Activated CD4-positive, alpha-beta memory T cell treated with anti-CD3 and anti-CD28 coated beads for 36 hours (primary cell): Measurements from ENCODE around the gene CCR3. TPM values are rescaled to one million over a fixed set of nuclear protein-coding genes. Genes with fewer than 3 reads are reported as not detected.

ENCODE experiments used
- CTCF ChIA-PET: fragments of 350-600 bp; sonication (Branson Sonifier 250); formaldehyde crosslinking; loops from one replicate; lab custom pipeline; 2021; ENCODE audit warnings: antibody characterized with exemption, inconsistent platforms; lab: Charles Lee
- POLR2A ChIA-PET: fragments of 350-600 bp; sonication (Branson Sonifier 250); formaldehyde crosslinking; loops from one replicate; lab custom pipeline; 2021; ENCODE audit warnings: antibody characterized with exemption; lab: Charles Lee
- DNase-seq: peaks from one replicate; pipeline ENCODE4 v3.0.0-alpha.2; 2020
- H3K27ac Mint-ChIP-seq: one replicate; pipeline ENCODE4 v1.8.0; 2021; ENCODE audit warnings: mixed read lengths
- H3K27me3 Mint-ChIP-seq: one replicate; pipeline ENCODE4 v1.8.0; 2021; ENCODE audit warnings: mixed read lengths
- H3K36me3 Mint-ChIP-seq: one replicate; pipeline ENCODE4 v1.8.0; 2021; ENCODE audit warnings: mixed read lengths
- H3K4me1 Mint-ChIP-seq: one replicate; pipeline ENCODE4 v1.8.0; 2021; ENCODE audit warnings: low read depth, mixed read lengths
- H3K4me3 Mint-ChIP-seq: one replicate; pipeline ENCODE4 v1.8.0; 2021; ENCODE audit warnings: mild to moderate bottlenecking, mixed read lengths
- H3K9me3 Mint-ChIP-seq: one replicate; pipeline ENCODE4 v1.8.0; 2021; ENCODE audit warnings: mixed read lengths
- intact Hi-C: fragments of 100-400 bp; cut with micrococcal nuclease; formaldehyde crosslinking; loops from one replicate; pipeline ENCODE4 v1.15.1; 2023
- total RNA-seq, 2 experiments: library from RNA; stranded (reverse); gene quantifications; one replicate each; pipeline ENCODE4 v1.2.3, GENCODE V29; 2021

CCR3 gene
- total RNA-seq = not detected

- CTCF ChIA-PET = interaction anchor here (0.6 to 1.6 kb wide), 2 partner anchors 18 to 590 kb away, joined by 3 to 4 read pairs; no protein-coding TSS in a partner anchor
- Mint-ChIP-seq H3K27ac (no peak within 1 kb of the TSS), H3K9me3 (no peaks in the 10 kb centered on the region), H3K4me3 (no peak within 1 kb of the TSS), H3K4me1 (peaks cover 3% of the 10 kb centered on the region), H3K27me3 (peaks cover 12% of the 10 kb centered on the region), H3K36me3 (no peaks in the 10 kb centered on the region)
- intact Hi-C loops = no loop called here
- POLR2A ChIA-PET = interaction anchor here (0.6 kb wide), 1 partner anchor 374 kb away, joined by 3 read pairs; no protein-coding TSS in a partner anchor
- no peak for DNase-seq
Observed at GRCh38 chr3:46242120-46242519, at the start of gene CCR3. TSS of gene CCR3 (plus strand) at chr3:46242460. CDS start at chr3:46265159, 22,699 bp downstream.

- ChIA-PET CTCF (no interaction called here), POLR2A (no interaction called here)
- no peak for DNase-seq
- Mint-ChIP-seq H3K36me3 (peaks cover 14% of the 10 kb centered on the region), H3K9me3 (peaks cover 27% of the 10 kb centered on the region), H3K4me3 (no peak overlapping the region), H3K27me3 (peaks cover 8% of the 10 kb centered on the region), H3K27ac (no peak overlapping the region), H3K4me1 (peaks cover 2% of the 10 kb centered on the region)
- intact Hi-C loops = no loop called here
Observed at GRCh38 chr3:46192939-46193338, 49.3 kb upstream of the CCR3 start.

- CTCF ChIA-PET = no interaction called here
- Mint-ChIP-seq H3K36me3 (peaks cover 14% of the 10 kb centered on the region), H3K9me3 (peaks cover 30% of the 10 kb centered on the region), H3K27me3 (peaks cover 8% of the 10 kb centered on the region), H3K4me3 (no peak overlapping the region), H3K4me1 (no peaks in the 10 kb centered on the region), H3K27ac (no peak overlapping the region)
- intact Hi-C loops = no loop called here
- POLR2A ChIA-PET = no interaction called here
- no peak for DNase-seq
Observed at GRCh38 chr3:46193436-46193835, 48.8 kb upstream of the CCR3 start.

GRCh38 chr3:46194868-46195553, 47.2 kb upstream of the CCR3 start:
- no peak overlapping the region for H3K27ac Mint-ChIP-seq
- no peaks in the 10 kb centered on the region for H3K4me1 Mint-ChIP-seq
- CTCF ChIA-PET = no interaction called here

GRCh38 chr3:46196261-46196957, 45.9 kb upstream of the CCR3 start:
- DNase-seq = no peak
- Mint-ChIP-seq H3K27me3 (peaks cover 8% of the 10 kb centered on the region), H3K9me3 (peaks cover 31% of the 10 kb centered on the region), H3K4me3 (no peak overlapping the region), H3K36me3 (peaks cover 14% of the 10 kb centered on the region), H3K4me1 (no peaks in the 10 kb centered on the region), H3K27ac (no peak overlapping the region)
- ChIA-PET POLR2A (no interaction called here), CTCF (interaction anchor here (0.8 kb wide), 1 partner anchor 258 kb away, joined by 3 read pairs; no protein-coding TSS in a partner anchor)
- intact Hi-C loops = no loop called here

More at GRCh38 chr3:46194868-46195553, 47.2 kb upstream of the CCR3 start:
- Mint-ChIP-seq H3K4me3 (no peak overlapping the region), H3K36me3 (peaks cover 14% of the 10 kb centered on the region), H3K9me3 (peaks cover 31% of the 10 kb centered on the region), H3K27me3 (peaks cover 8% of the 10 kb centered on the region)
- no peak for DNase-seq
- intact Hi-C loops = no loop called here
- POLR2A ChIA-PET = no interaction called here

GRCh38 chr3:46200211-46200610, 42.0 kb upstream of the CCR3 start:
- DNase-seq = no peak
- peaks cover 8% of the 10 kb centered on the region for H3K9me3 Mint-ChIP-seq
- no peaks in the 10 kb centered on the region for H3K36me3 Mint-ChIP-seq
- CTCF ChIA-PET = interaction anchor here (1.6 kb wide), 1 partner anchor 168 kb away, joined by 3 read pairs; no protein-coding TSS in a partner anchor
- intact Hi-C loops = no loop called here
- H3K27me3 Mint-ChIP-seq = no peaks in the 10 kb centered on the region
- H3K4me1 Mint-ChIP-seq = no peaks in the 10 kb centered on the region
- POLR2A ChIA-PET = no interaction called here
- H3K4me3 Mint-ChIP-seq = no peak overlapping the region
- no peak overlapping the region for H3K27ac Mint-ChIP-seq

- Mint-ChIP-seq H3K4me3 (no peak overlapping the region), H3K4me1 (no peaks in the 10 kb centered on the region), H3K27ac (no peak overlapping the region), H3K27me3 (no peaks in the 10 kb centered on the region), H3K36me3 (no peaks in the 10 kb centered on the region), H3K9me3 (peaks cover 7% of the 10 kb centered on the region)
- intact Hi-C loops = no loop called here
- ChIA-PET CTCF (interaction anchor here (1.6 kb wide), 1 partner anchor 168 kb away, joined by 3 read pairs; no protein-coding TSS in a partner anchor), POLR2A (no interaction called here)
- no peak for DNase-seq
Observed at GRCh38 chr3:46200790-46201189, 41.5 kb upstream of the CCR3 start.

- no peak for DNase-seq
- Mint-ChIP-seq H3K4me3 (no peak overlapping the region), H3K4me1 (peaks cover under 1% of the 10 kb centered on the region), H3K27ac (no peak overlapping the region), H3K36me3 (no peaks in the 10 kb centered on the region), H3K9me3 (peaks cover 4% of the 10 kb centered on the region), H3K27me3 (no peaks in the 10 kb centered on the region)
- POLR2A ChIA-PET = no interaction called here
- CTCF ChIA-PET = no interaction called here
- intact Hi-C loops = no loop called here
Observed at GRCh38 chr3:46202535-46202934, 39.7 kb upstream of the CCR3 start.

- no peak overlapping the region for H3K4me3 Mint-ChIP-seq
- peaks cover 12% of the 10 kb centered on the region for H3K4me1 Mint-ChIP-seq
- CTCF ChIA-PET = no interaction called here
- no peak for DNase-seq
- no peaks in the 10 kb centered on the region for H3K36me3 Mint-ChIP-seq
- intact Hi-C loops = no loop called here
- POLR2A ChIA-PET = no interaction called here
- no peaks in the 10 kb centered on the region for H3K9me3 Mint-ChIP-seq
- H3K27me3 Mint-ChIP-seq = peaks cover 1% of the 10 kb centered on the region
- H3K27ac Mint-ChIP-seq = no peak overlapping the region
Observed at GRCh38 chr3:46203681-46204080, 38.6 kb upstream of the CCR3 start.

GRCh38 chr3:46205286-46205960, 36.8 kb upstream of the CCR3 start:
- no peaks in the 10 kb centered on the region for H3K36me3 Mint-ChIP-seq
- peaks cover 1% of the 10 kb centered on the region for H3K27me3 Mint-ChIP-seq
- H3K9me3 Mint-ChIP-seq = no peaks in the 10 kb centered on the region
- H3K27ac Mint-ChIP-seq = no peak overlapping the region
- DNase-seq = no peak
- CTCF ChIA-PET = interaction anchor here (0.7 kb wide), 1 partner anchor 71 kb away, joined by 4 read pairs; no protein-coding TSS in a partner anchor
- peaks cover 17% of the 10 kb centered on the region for H3K4me1 Mint-ChIP-seq
- POLR2A ChIA-PET = no interaction called here
- intact Hi-C loops = loop anchor here (5.0 kb wide), 1 partner anchor 62 kb away; no protein-coding TSS in a partner anchor
- no peak overlapping the region for H3K4me3 Mint-ChIP-seq

GRCh38 chr3:46206282-46207015, 35.8 kb upstream of the CCR3 start:
- H3K27ac Mint-ChIP-seq = no peak overlapping the region
- no peaks in the 10 kb centered on the region for H3K9me3 Mint-ChIP-seq
- ChIA-PET POLR2A (no interaction called here), CTCF (interaction anchor here (0.6 to 3.9 kb wide), 3 partner anchors 109 to 249 kb away, joined by 3 to 19 read pairs (median 4); partner anchors contain the start of gene CCR5)
- intact Hi-C loops = loop anchor here (5.0 kb wide), 1 partner anchor 61 kb away; no protein-coding TSS in a partner anchor
- no peaks in the 10 kb centered on the region for H3K36me3 Mint-ChIP-seq
- no peak overlapping the region for H3K4me3 Mint-ChIP-seq
- no peak for DNase-seq
- H3K27me3 Mint-ChIP-seq = peaks cover 1% of the 10 kb centered on the region
- peaks cover 17% of the 10 kb centered on the region for H3K4me1 Mint-ChIP-seq
